ENCODE measurements around the gene GVQW3. TPM values are rescaled to one million over a fixed set of nuclear protein-coding genes. Genes with fewer than 3 reads are reported as not detected.

Gene GVQW3
- total RNA-seq (ENCODE audit: low replicate concordance): 3.9 and 9.9 TPM in 2 replicates
- long read RNA-seq, partial matches to known transcripts: 0 of 6 reads
- long read RNA-seq, other reads (novel, unspliced or antisense): 3 of 6 reads

- H3K4me3 Mint-ChIP-seq: peak within 1 kb of the TSS; percentile 97
- H3K27me3 Mint-ChIP-seq: no peaks in the 10 kb centered on the region
- peak; percentile 47 for TF ChIP-seq CTCF (conservative IDR thresholded peaks at IDR 0.05)
- H3K9me3 Mint-ChIP-seq: no peaks in the 10 kb centered on the region
- peak; percentile 99 for DNase-seq (ENCODE audit: extremely low spot score, unreplicated experiment)
- peak within 1 kb of the TSS; percentile 94 for H3K27ac Mint-ChIP-seq
- H3K4me1 Mint-ChIP-seq (ENCODE audit: unreplicated experiment): peaks cover 36% of the 10 kb centered on the region
- peaks cover 7% of the 10 kb centered on the region for H3K36me3 Mint-ChIP-seq
These were observed at the start of gene GVQW3, which contains the start of gene THAP12 for GRCh38 chr11:76380977-76381719. TSS of gene GVQW3 (plus strand) at chr11:76381323. CDS start at chr11:76381829, 506 bp downstream. TSS of gene THAP12 (minus strand) at chr11:76381132. CDS start at chr11:76380836, 296 bp downstream.

GRCh38 chr11:76334826-76335389, 46.2 kb upstream of the GVQW3 start:
- Mint-ChIP-seq H3K4me3 (no peak overlapping the region), H3K4me1 (ENCODE audit: unreplicated experiment) (no peaks in the 10 kb centered on the region), H3K36me3 (no peaks in the 10 kb centered on the region), H3K27ac (no peak overlapping the region), H3K27me3 (no peaks in the 10 kb centered on the region), H3K9me3 (peaks cover 7% of the 10 kb centered on the region)
- no peak for TF ChIP-seq CTCF (conservative IDR thresholded peaks at IDR 0.05)
- DNase-seq (ENCODE audit: extremely low spot score, unreplicated experiment): no peak

GRCh38 chr11:76335842-76336241, 45.3 kb upstream of the GVQW3 start:
- H3K27me3 Mint-ChIP-seq: no peaks in the 10 kb centered on the region
- no peak overlapping the region for H3K27ac Mint-ChIP-seq
- H3K4me3 Mint-ChIP-seq: no peak overlapping the region
- peaks cover 7% of the 10 kb centered on the region for H3K9me3 Mint-ChIP-seq
- no peaks in the 10 kb centered on the region for H3K36me3 Mint-ChIP-seq
- no peak for TF ChIP-seq CTCF (conservative IDR thresholded peaks at IDR 0.05)
- DNase-seq (ENCODE audit: extremely low spot score, unreplicated experiment): no peak
- H3K4me1 Mint-ChIP-seq (ENCODE audit: unreplicated experiment): no peaks in the 10 kb centered on the region

GRCh38 chr11:76336597-76336996, 44.5 kb upstream of the GVQW3 start:
- H3K36me3 Mint-ChIP-seq: no peaks in the 10 kb centered on the region
- no peaks in the 10 kb centered on the region for H3K4me1 Mint-ChIP-seq (ENCODE audit: unreplicated experiment)
- no peak for TF ChIP-seq CTCF (conservative IDR thresholded peaks at IDR 0.05)
- no peaks in the 10 kb centered on the region for H3K27me3 Mint-ChIP-seq
- no peak overlapping the region for H3K4me3 Mint-ChIP-seq
- H3K9me3 Mint-ChIP-seq: peaks cover 7% of the 10 kb centered on the region
- DNase-seq (ENCODE audit: extremely low spot score, unreplicated experiment): no peak
- no peak overlapping the region for H3K27ac Mint-ChIP-seq

GRCh38 chr11:76337469-76337868, 43.7 kb upstream of the GVQW3 start:
- no peak for TF ChIP-seq CTCF (conservative IDR thresholded peaks at IDR 0.05)
- Mint-ChIP-seq H3K4me1 (ENCODE audit: unreplicated experiment) (peaks cover 2% of the 10 kb centered on the region), H3K27ac (no peak overlapping the region), H3K9me3 (peaks cover 7% of the 10 kb centered on the region), H3K4me3 (no peak overlapping the region), H3K27me3 (no peaks in the 10 kb centered on the region), H3K36me3 (no peaks in the 10 kb centered on the region)
- no peak for DNase-seq (ENCODE audit: extremely low spot score, unreplicated experiment)

Data from type B pancreatic cell (in vitro differentiated cells).